WTC11 (cell line): ENCODE results near the gene ZBTB44. TPM values are rescaled to one million over a fixed set of nuclear protein-coding genes. Genes with fewer than 3 reads are reported as not detected.
A peak's percentile ranks its signal among the peaks of the same experiment; 100 is the strongest.

Experiments used
- ATAC-seq: fragments of 200-7000 bp; cut with Tn5 transposase; 2 replicates; pipeline ENCODE4 v1.10.0; 2021; ENCODE audit warnings: mild to moderate bottlenecking, moderate library complexity
- CTCF ChIA-PET: fragments of 300-600 bp; sonication (Branson Sonifier 250); formaldehyde crosslinking; loops from one replicate; lab custom pipeline; 2021; ENCODE audit warnings: antibody characterized with exemption; lab: Charles Lee
- POLR2A ChIA-PET: fragments of 350-600 bp; sonication (Branson Sonifier 250); formaldehyde crosslinking; loops from one replicate; lab custom pipeline; 2021; ENCODE audit warnings: antibody characterized with exemption; lab: Charles Lee
- DNase-seq: peaks from one replicate; pipeline ENCODE4 v3.0.0; 2021; ENCODE audit warnings: low spot score
- H3K27ac Mint-ChIP-seq: 2 replicates; pipeline ENCODE4 v1.8.0; 2021; ENCODE audit warnings: mixed read lengths
- H3K27me3 Mint-ChIP-seq: 2 replicates; pipeline ENCODE4 v1.8.0; 2021; ENCODE audit warnings: low read depth, mild to moderate bottlenecking, moderate library complexity, mixed read lengths
- H3K36me3 Mint-ChIP-seq: 2 replicates; pipeline ENCODE4 v1.8.0; 2021; ENCODE audit warnings: mixed read lengths
- H3K4me1 Mint-ChIP-seq: 2 replicates; pipeline ENCODE4 v1.8.0; 2022; ENCODE audit warnings: mixed read lengths
- H3K4me3 Mint-ChIP-seq: 2 replicates; pipeline ENCODE4 v1.8.0; 2021; ENCODE audit warnings: mild to moderate bottlenecking, moderate library complexity, mixed read lengths
- H3K9me3 Mint-ChIP-seq: 2 replicates; pipeline ENCODE4 v1.8.0; 2021; ENCODE audit warnings: mixed read lengths
- AFF4 ChIP-seq: sonication (generic); formaldehyde crosslinking; IDR thresholded peaks from 2 replicates; pipeline ENCODE4 v1.8.1; 2023; ENCODE audit warnings: mild to moderate bottlenecking, missing genetic modification reagents, borderline replicate concordance
- ARID4B ChIP-seq: sonication (generic); formaldehyde crosslinking; IDR thresholded peaks from 2 replicates; pipeline ENCODE4 v1.8.0; 2023; ENCODE audit warnings: missing genetic modification reagents, mild to moderate bottlenecking, borderline replicate concordance
- ATF1 ChIP-seq: sonication (generic); formaldehyde crosslinking; IDR thresholded peaks from 2 replicates; pipeline ENCODE4 v1.8.1; 2023; ENCODE audit warnings: mild to moderate bottlenecking, moderate library complexity, missing genetic modification reagents
- CREB1 ChIP-seq: sonication (generic); formaldehyde crosslinking; IDR thresholded peaks from 2 replicates; pipeline ENCODE4 v1.8.0; 2023; ENCODE audit warnings: mild to moderate bottlenecking, missing genetic modification reagents
- CREM ChIP-seq: sonication (generic); formaldehyde crosslinking; IDR thresholded peaks from 2 replicates; pipeline ENCODE4 v1.8.1; 2022; ENCODE audit warnings: mild to moderate bottlenecking, missing genetic modification reagents, moderate library complexity
- E2F4 ChIP-seq: sonication (generic); formaldehyde crosslinking; IDR thresholded peaks from 2 replicates; pipeline ENCODE4 v1.8.1; 2022; ENCODE audit warnings: low read depth, mild to moderate bottlenecking, moderate library complexity, missing genetic modification reagents, borderline replicate concordance
- EMX1 ChIP-seq: fragments of 250-450 bp; sonication (Bioruptor Pico); IDR thresholded peaks from 2 replicates; pipeline ENCODE4 v1.8.0; 2021; ENCODE audit warnings: mild to moderate bottlenecking
- ETV6 ChIP-seq: sonication (generic); formaldehyde crosslinking; IDR thresholded peaks from 2 replicates; pipeline ENCODE4 v1.8.1; 2022; ENCODE audit warnings: mild to moderate bottlenecking, missing genetic modification reagents
- FOXP1 ChIP-seq: sonication (generic); formaldehyde crosslinking; IDR thresholded peaks from 2 replicates; pipeline ENCODE4 v1.8.0; 2022; ENCODE audit warnings: missing genetic modification reagents, mild to moderate bottlenecking, moderate library complexity, borderline replicate concordance
- FOXP4 ChIP-seq: sonication (generic); formaldehyde crosslinking; IDR thresholded peaks from 2 replicates; pipeline ENCODE4 v1.8.0; 2022; ENCODE audit warnings: mild to moderate bottlenecking, missing genetic modification reagents
- GABPB1 ChIP-seq: sonication (generic); formaldehyde crosslinking; IDR thresholded peaks from 2 replicates; pipeline ENCODE4 v1.8.1; 2023; ENCODE audit warnings: mild to moderate bottlenecking, missing genetic modification reagents
- KAT7 ChIP-seq: sonication (generic); formaldehyde crosslinking; IDR thresholded peaks from 2 replicates; pipeline ENCODE4 v1.8.1; 2023; ENCODE audit warnings: missing genetic modification reagents, mild to moderate bottlenecking, borderline replicate concordance
- NR1H2 ChIP-seq: sonication (generic); formaldehyde crosslinking; IDR thresholded peaks from 2 replicates; pipeline ENCODE4 v1.9.0; 2021; ENCODE audit warnings: mild to moderate bottlenecking, moderate library complexity, missing genetic modification reagents
- NR2C2 ChIP-seq: sonication (generic); formaldehyde crosslinking; IDR thresholded peaks from 2 replicates; pipeline ENCODE4 v1.8.0; 2022; ENCODE audit warnings: mild to moderate bottlenecking, missing genetic modification reagents
- RORB ChIP-seq: fragments of 250-450 bp; sonication (Bioruptor Pico); IDR thresholded peaks from 2 replicates; pipeline ENCODE4 v1.9.0; 2021; ENCODE audit warnings: mild to moderate bottlenecking
- SMAD3 ChIP-seq: sonication (generic); formaldehyde crosslinking; IDR thresholded peaks from 2 replicates; pipeline ENCODE4 v1.8.0; 2022; ENCODE audit warnings: missing genetic modification reagents, mild to moderate bottlenecking, borderline replicate concordance
- TEAD1 ChIP-seq: sonication (generic); formaldehyde crosslinking; IDR thresholded peaks from 2 replicates; pipeline ENCODE4 v1.8.0; 2022; ENCODE audit warnings: mild to moderate bottlenecking, missing genetic modification reagents
- ZNF138 ChIP-seq: sonication (generic); formaldehyde crosslinking; conservative IDR thresholded peaks from 2 replicates; pipeline ENCODE4 v1.8.1; 2022; ENCODE audit warnings: mild to moderate bottlenecking, moderate library complexity, missing genetic modification reagents
- ZNF219 ChIP-seq: sonication (generic); formaldehyde crosslinking; IDR thresholded peaks from 2 replicates; pipeline ENCODE4 v1.8.0; 2023; ENCODE audit warnings: missing genetic modification reagents, mild to moderate bottlenecking, borderline replicate concordance
- ZNF232 ChIP-seq: sonication (generic); formaldehyde crosslinking; IDR thresholded peaks from 2 replicates; pipeline ENCODE4 v1.8.0; 2022; ENCODE audit warnings: mild to moderate bottlenecking, missing genetic modification reagents
- ZNF263 ChIP-seq: sonication (generic); formaldehyde crosslinking; IDR thresholded peaks from 2 replicates; pipeline ENCODE4 v1.8.1; 2022; ENCODE audit warnings: low read depth, mild to moderate bottlenecking, moderate library complexity, missing genetic modification reagents
- ZNF425 ChIP-seq: fragments of 250-450 bp; sonication (Bioruptor Pico); conservative IDR thresholded peaks from 2 replicates; pipeline ENCODE4 v1.9.0; 2021; ENCODE audit warnings: mild to moderate bottlenecking
- total RNA-seq: library from RNA; stranded (reverse); gene quantifications from 3 replicates; pipeline ENCODE4 v1.2.3, GENCODE V29; 2021

Gene ZBTB44
- total RNA-seq, 1 experiment from 2014 or later = 107 TPM

- no peak for TF ChIP-seq AFF4
- TF ChIP-seq EMX1 (CRISPR knock-in tag) = no peak
- no peak for TF ChIP-seq ZNF138
- TF ChIP-seq RORB (CRISPR knock-in tag) = no peak
- TF ChIP-seq ZNF263 (CRISPR knock-in tag) = no peak
- TF ChIP-seq GABPB1 (CRISPR knock-in tag) = no peak
- TF ChIP-seq ZNF219 (CRISPR knock-in tag) = no peak
- TF ChIP-seq SMAD3 (CRISPR knock-in tag) = no peak
- no peak for TF ChIP-seq KAT7 (CRISPR knock-in tag)
- no peak for TF ChIP-seq CREB1 (CRISPR knock-in tag)
- TF ChIP-seq ETV6 = no peak
- TF ChIP-seq NR1H2 (CRISPR knock-in tag) = no peak
- TF ChIP-seq ZNF232 (CRISPR knock-in tag) = no peak
Observed at GRCh38 chr11:130244848-130245247, 69.9 kb downstream of the ZBTB44 start (continued).

- DNase-seq (no peak), ATAC-seq (no peak)
- H3K27me3 Mint-ChIP-seq = no peaks in the 10 kb centered on the region
- H3K9me3 Mint-ChIP-seq = no peaks in the 10 kb centered on the region
- ChIA-PET POLR2A (no interaction called here), CTCF (no interaction called here)
- H3K27ac Mint-ChIP-seq = peak overlapping the region; percentile 51; the same call in 1 of the 2 replicates
- peaks cover 6% of the 10 kb centered on the region for H3K36me3 Mint-ChIP-seq
- H3K4me3 Mint-ChIP-seq = no peak overlapping the region
- H3K4me1 Mint-ChIP-seq = peaks cover 19% of the 10 kb centered on the region
- TF ChIP-seq TEAD1 (no peak), ZNF425 (CRISPR knock-in tag) (no peak), ARID4B (CRISPR knock-in tag) (no peak), NR2C2 (CRISPR knock-in tag) (no peak), FOXP1 (no peak), CREM (CRISPR knock-in tag) (no peak), E2F4 (CRISPR knock-in tag) (no peak), ATF1 (CRISPR knock-in tag) (no peak), ZNF219 (CRISPR knock-in tag) (no peak), FOXP4 (no peak)
Observed at GRCh38 chr11:130243816-130244215, 70.9 kb downstream of the ZBTB44 start.
